Activated naive CD8-positive, alpha-beta T cell treated with anti-CD3 and anti-CD28 coated beads for 36 hours (primary cell): ENCODE measurements around the gene MARK2. TPM values are rescaled to one million over a fixed set of nuclear protein-coding genes. Genes with fewer than 3 reads are reported as not detected.

Source experiments
- DNase-seq: peaks from one replicate; pipeline ENCODE4 v3.0.0; 2021
- H3K27ac Mint-ChIP-seq: one replicate; pipeline ENCODE4 v1.8.0; 2022; ENCODE audit warnings: mild to moderate bottlenecking, moderate library complexity, mixed read lengths
- H3K27me3 Mint-ChIP-seq: one replicate; pipeline ENCODE4 v1.8.0; 2022; ENCODE audit warnings: mild to moderate bottlenecking, mixed read lengths
- H3K36me3 Mint-ChIP-seq: one replicate; pipeline ENCODE4 v1.8.0; 2021; ENCODE audit warnings: mild to moderate bottlenecking, mixed read lengths
- H3K4me1 Mint-ChIP-seq: one replicate; pipeline ENCODE4 v1.8.0; 2021; ENCODE audit warnings: mixed read lengths
- H3K4me3 Mint-ChIP-seq: one replicate; pipeline ENCODE4 v1.8.0; 2022; ENCODE audit warnings: mild to moderate bottlenecking, moderate library complexity, mixed read lengths
- H3K9me3 Mint-ChIP-seq: one replicate; pipeline ENCODE4 v1.8.0; 2022; ENCODE audit warnings: mixed read lengths
- total RNA-seq, 2 experiments: library from RNA; stranded (reverse); gene quantifications; one replicate each; pipeline ENCODE4 v1.2.3, GENCODE V29; 2021

MARK2 gene
- total RNA-seq, 2 experiments from 2014 or later: 27.7 to 29.0 TPM

DNA sequence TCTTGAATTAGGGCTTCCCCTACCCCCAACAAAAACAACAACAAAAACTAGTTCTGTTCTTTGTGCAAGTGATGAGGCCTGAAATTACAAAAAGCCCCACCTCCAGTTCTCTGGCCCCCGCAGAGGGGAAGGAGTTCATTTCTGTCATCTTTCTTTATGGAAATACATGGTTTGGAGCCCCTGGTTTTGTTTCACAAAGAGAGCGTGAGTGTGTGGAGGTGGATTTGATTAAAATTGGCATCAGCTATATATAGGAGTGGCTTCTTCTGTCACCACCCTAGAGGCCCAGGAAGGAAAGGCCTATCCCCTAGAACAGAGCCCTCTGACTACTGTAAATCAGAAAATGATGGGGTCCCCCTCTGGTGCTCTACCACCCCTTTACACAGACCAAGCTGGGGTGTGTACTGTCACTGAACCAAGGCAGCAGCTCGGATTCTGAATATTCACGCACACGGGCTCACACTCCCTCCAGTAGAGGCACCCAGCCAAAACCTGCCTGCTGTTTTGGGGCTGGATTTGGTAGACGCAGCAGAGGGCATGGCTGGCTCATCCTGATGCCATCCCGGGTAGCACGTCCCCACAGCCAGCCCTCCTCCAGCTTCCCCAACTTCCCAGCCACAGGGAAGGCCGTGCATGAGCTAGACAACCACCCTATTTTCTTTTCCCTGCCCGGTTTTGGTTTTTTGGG lies 58.7 kb downstream of the MARK2 start:
- H3K27ac Mint-ChIP-seq: no peak overlapping the region
- H3K4me1 Mint-ChIP-seq: peaks cover 7% of the 10 kb centered on the region
- no peak overlapping the region for H3K4me3 Mint-ChIP-seq
- no peaks in the 10 kb centered on the region for H3K27me3 Mint-ChIP-seq
- H3K36me3 Mint-ChIP-seq: peaks cover 34% of the 10 kb centered on the region
- no peaks in the 10 kb centered on the region for H3K9me3 Mint-ChIP-seq
- DNase-seq: no peak

GRCh38 chr11:63901660-63902059 lies 62.8 kb downstream of the MARK2 start:
- H3K36me3 Mint-ChIP-seq: peaks cover 26% of the 10 kb centered on the region
- no peaks in the 10 kb centered on the region for H3K27me3 Mint-ChIP-seq
- H3K27ac Mint-ChIP-seq: no peak overlapping the region
- H3K4me3 Mint-ChIP-seq: no peak overlapping the region
- no peaks in the 10 kb centered on the region for H3K9me3 Mint-ChIP-seq
- no peaks in the 10 kb centered on the region for H3K4me1 Mint-ChIP-seq
- no peak for DNase-seq

DNA sequence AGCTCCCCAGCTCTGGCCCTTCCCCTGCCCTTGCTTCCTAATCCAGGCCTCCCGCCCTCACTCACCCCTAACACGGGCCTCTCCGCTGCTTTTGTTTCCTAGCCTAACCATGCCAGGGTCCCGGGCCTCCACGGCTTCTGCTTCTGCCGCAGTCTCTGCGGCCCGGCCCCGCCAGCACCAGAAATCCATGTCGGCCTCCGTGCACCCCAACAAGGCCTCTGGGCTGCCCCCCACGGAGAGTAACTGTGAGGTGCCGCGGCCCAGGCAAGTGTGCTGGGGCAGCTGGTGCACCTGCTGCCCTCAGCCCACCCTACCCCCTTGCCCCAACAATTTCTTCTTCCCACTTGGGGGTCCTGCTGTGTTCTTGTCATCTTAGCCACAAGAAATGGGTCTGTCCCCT lies 65.0 kb downstream of the MARK2 start:
- H3K27me3 Mint-ChIP-seq: no peaks in the 10 kb centered on the region
- no peak overlapping the region for H3K27ac Mint-ChIP-seq
- peaks cover 20% of the 10 kb centered on the region for H3K36me3 Mint-ChIP-seq

GRCh38 chr11:63904743-63905142 lies 65.8 kb downstream of the MARK2 start:
- peaks cover 14% of the 10 kb centered on the region for H3K36me3 Mint-ChIP-seq
- H3K4me1 Mint-ChIP-seq: no peaks in the 10 kb centered on the region
- DNase-seq: no peak
- no peak overlapping the region for H3K4me3 Mint-ChIP-seq
- no peaks in the 10 kb centered on the region for H3K27me3 Mint-ChIP-seq
- no peak overlapping the region for H3K27ac Mint-ChIP-seq
- H3K9me3 Mint-ChIP-seq: no peaks in the 10 kb centered on the region

More for the DNA sequence above, 65.0 kb downstream of the MARK2 start:
- no peaks in the 10 kb centered on the region for H3K9me3 Mint-ChIP-seq
- H3K4me3 Mint-ChIP-seq: no peak overlapping the region
- H3K4me1 Mint-ChIP-seq: no peaks in the 10 kb centered on the region
- DNase-seq: no peak

DNA sequence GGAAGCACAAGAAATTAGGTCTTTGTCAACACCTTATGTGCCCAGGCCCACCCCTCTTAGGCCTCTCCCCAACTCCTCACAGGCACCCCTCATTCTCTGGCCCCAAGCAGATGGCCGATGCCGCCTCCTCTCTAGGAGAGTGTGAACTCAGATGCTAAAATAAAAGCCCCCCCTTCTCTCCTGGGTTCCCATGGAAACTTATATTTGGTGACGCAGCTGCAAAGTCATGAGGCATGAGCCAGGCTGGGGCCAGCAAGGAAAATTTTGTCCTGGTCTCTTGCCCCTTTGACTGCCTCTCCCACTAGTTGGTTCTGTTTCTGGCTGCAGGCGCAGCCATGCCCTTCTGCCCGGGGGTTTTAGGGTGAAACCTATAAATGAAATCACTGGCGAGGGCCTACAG lies 66.3 kb downstream of the MARK2 start:
- no peak overlapping the region for H3K4me3 Mint-ChIP-seq
- no peaks in the 10 kb centered on the region for H3K27me3 Mint-ChIP-seq
- peaks cover 14% of the 10 kb centered on the region for H3K36me3 Mint-ChIP-seq
- no peak for DNase-seq
- no peaks in the 10 kb centered on the region for H3K4me1 Mint-ChIP-seq
- no peaks in the 10 kb centered on the region for H3K9me3 Mint-ChIP-seq
- H3K27ac Mint-ChIP-seq: no peak overlapping the region

DNA sequence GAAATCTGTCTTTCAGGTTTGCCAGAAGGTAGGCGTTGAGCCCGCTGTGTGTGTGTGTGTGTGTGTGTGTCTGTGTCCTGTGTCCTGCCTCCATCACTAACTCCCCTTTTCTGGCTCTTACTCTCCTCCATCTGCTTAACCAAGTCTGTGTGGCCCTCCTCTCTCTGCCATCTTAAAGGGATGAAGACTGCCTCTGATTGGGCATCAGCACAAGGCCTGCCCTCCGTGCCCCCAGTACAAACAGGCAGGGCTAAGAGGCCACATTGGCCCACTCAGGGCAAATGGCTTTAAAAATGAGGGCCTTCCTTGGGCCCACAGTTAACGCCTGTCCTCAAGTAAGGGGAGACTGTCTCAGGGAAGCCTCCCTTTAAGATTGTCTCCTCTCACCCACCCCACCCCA lies 67.2 kb downstream of the MARK2 start:
- no peaks in the 10 kb centered on the region for H3K27me3 Mint-ChIP-seq
- no peak overlapping the region for H3K4me3 Mint-ChIP-seq
- no peak overlapping the region for H3K27ac Mint-ChIP-seq
- no peak for DNase-seq
- H3K4me1 Mint-ChIP-seq: no peaks in the 10 kb centered on the region
- H3K9me3 Mint-ChIP-seq: no peaks in the 10 kb centered on the region
- peaks cover 15% of the 10 kb centered on the region for H3K36me3 Mint-ChIP-seq

DNA sequence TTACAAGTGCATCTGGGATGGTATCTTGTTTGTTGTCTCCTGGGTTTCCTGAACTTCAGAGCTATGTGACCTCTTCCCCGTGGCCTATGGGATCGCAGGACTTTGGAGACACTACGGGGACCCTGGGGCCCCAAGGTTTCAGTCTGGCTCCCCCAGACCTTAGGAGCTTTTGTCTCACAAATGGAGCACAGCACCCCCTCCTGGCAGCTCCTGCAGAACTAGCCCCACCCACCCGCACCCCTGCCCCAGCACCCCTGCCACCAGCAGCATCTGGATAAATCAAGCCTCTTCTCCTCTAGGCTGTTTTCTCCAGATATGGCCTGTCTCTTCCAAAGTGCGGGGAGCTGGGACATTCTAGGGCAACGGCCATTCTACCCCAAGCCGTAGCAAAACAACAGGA lies 67.7 kb downstream of the MARK2 start:
- Mint-ChIP-seq H3K4me1 (no peaks in the 10 kb centered on the region), H3K27me3 (no peaks in the 10 kb centered on the region), H3K36me3 (peaks cover 12% of the 10 kb centered on the region), H3K9me3 (no peaks in the 10 kb centered on the region), H3K4me3 (no peak overlapping the region), H3K27ac (peak overlapping the region; percentile 21)
- peak; percentile 48 for DNase-seq

DNA sequence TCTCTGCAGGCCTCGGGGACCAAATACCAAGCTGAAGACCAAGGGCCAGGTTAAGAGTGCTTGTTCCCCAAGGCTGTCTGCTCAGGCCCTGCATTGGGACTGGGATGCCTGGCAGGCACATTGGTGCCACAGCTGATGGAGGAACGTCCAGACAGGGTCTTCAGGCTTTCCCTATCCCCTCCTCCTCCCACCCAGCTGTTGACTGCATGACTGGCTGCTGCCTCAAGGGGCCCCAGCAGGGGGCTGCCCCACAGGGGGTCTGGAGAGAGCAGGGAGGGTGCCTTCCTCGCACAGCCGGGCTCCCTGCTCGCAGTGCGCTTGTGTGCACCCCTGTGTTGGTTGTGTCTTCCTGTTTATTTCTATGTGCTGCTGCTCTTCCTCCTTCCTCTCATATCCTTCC lies 68.2 kb downstream of the MARK2 start:
- Mint-ChIP-seq H3K36me3 (peaks cover 8% of the 10 kb centered on the region), H3K27me3 (no peaks in the 10 kb centered on the region), H3K4me3 (no peak overlapping the region), H3K9me3 (no peaks in the 10 kb centered on the region), H3K27ac (no peak overlapping the region), H3K4me1 (no peaks in the 10 kb centered on the region)
- DNase-seq: no peak

DNA sequence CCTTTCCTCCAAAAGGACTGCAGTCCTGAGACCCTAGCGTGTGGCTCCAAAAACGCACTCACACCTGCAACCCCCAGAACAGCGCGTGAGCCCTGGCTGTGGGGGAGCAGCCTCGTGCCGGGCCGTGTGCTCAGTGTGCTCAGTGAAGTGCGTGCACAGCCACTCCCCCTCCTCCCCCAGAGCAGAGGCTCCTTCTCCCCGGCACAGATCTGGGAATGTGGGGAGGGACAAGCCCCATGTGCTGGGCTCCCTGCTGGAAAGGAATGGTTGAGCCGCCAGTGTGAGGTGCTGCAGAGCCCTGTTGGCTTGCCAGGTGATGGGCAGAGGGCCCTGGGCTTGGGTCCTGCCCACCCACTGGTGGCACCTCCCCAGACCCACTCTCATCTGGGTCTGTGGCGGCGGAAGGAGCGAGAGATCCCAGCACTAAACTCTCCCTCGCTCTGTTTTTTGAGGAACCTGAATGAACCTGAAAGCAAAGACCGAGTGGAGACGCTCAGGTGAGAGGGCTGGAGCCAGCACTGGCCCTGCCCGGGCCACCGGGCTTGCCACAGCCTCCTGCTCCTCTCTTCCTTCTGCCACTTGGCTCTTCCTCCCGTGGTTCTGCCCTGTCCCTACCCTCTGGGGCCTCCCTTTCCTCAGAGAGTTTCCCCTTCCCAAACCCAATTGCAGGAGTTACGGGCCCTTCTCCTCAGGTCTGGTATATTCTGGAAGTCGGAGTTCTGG lies 69.1 kb downstream of the MARK2 start:
- no peaks in the 10 kb centered on the region for H3K27me3 Mint-ChIP-seq
- no peaks in the 10 kb centered on the region for H3K4me1 Mint-ChIP-seq
- H3K27ac Mint-ChIP-seq: no peak overlapping the region
- H3K36me3 Mint-ChIP-seq: peaks cover 8% of the 10 kb centered on the region
- H3K9me3 Mint-ChIP-seq: no peaks in the 10 kb centered on the region
- no peak overlapping the region for H3K4me3 Mint-ChIP-seq
- DNase-seq: no peak

GRCh38 chr11:63908631-63909401 lies 69.9 kb downstream of the MARK2 start:
- H3K9me3 Mint-ChIP-seq: no peaks in the 10 kb centered on the region
- no peaks in the 10 kb centered on the region for H3K27me3 Mint-ChIP-seq
- H3K4me1 Mint-ChIP-seq: no peaks in the 10 kb centered on the region
- H3K27ac Mint-ChIP-seq: no peak overlapping the region
- peaks cover 8% of the 10 kb centered on the region for H3K36me3 Mint-ChIP-seq
- no peak overlapping the region for H3K4me3 Mint-ChIP-seq
- DNase-seq: no peak

GRCh38 chr11:63909591-63910506 lies 70.9 kb downstream of the MARK2 start:
- DNase-seq: no peak
- H3K36me3 Mint-ChIP-seq: peaks cover 8% of the 10 kb centered on the region
- H3K9me3 Mint-ChIP-seq: no peaks in the 10 kb centered on the region
- no peak overlapping the region for H3K27ac Mint-ChIP-seq
- H3K4me3 Mint-ChIP-seq: no peak overlapping the region
- H3K4me1 Mint-ChIP-seq: no peaks in the 10 kb centered on the region
- no peaks in the 10 kb centered on the region for H3K27me3 Mint-ChIP-seq

DNA sequence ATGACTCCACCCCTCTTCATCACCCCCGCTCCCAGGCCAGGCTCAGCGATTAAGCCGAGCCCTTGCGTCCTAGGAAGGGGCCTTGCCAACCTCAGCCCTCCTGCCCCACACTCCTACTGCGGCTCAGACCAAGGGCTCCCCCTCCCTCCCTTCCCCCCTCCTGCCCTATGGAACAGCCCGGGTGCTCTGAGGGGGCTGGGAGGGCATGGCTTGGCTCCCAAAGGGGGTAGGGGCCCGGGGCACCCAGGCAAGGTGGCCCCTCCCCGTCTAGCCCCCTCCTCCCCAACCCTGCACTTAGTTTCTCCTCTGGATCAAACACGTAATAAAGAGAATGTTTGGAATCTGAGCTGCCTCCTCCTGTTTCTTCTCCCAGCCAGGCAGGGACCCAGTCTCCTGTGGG lies 71.8 kb downstream of the MARK2 start:
- Mint-ChIP-seq H3K4me3 (no peak overlapping the region), H3K9me3 (no peaks in the 10 kb centered on the region), H3K27me3 (no peaks in the 10 kb centered on the region), H3K36me3 (peaks cover 8% of the 10 kb centered on the region), H3K4me1 (no peaks in the 10 kb centered on the region), H3K27ac (no peak overlapping the region)
- DNase-seq: no peak

DNA sequence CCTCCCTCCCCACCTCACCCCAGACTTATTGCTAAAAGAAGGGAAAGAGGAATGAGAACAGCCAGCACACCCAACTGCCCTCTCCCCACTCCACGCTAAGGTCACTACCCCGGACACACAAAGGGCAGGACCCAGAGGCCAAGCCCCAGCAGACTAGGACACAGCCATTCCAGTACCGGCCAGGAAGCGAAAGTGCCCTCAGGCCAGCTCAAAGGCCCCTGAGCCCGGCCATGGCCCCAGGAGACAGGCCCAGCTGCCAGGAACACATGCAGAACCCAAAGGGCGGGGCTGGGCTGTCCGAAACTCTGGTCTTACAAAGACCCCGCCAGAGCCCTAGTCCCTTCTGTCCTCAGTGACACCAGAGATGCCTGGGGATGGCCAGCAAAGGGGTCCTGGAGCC lies 72.5 kb downstream of the MARK2 start:
- peaks cover 2% of the 10 kb centered on the region for H3K27me3 Mint-ChIP-seq
- no peaks in the 10 kb centered on the region for H3K9me3 Mint-ChIP-seq
- peaks cover 3% of the 10 kb centered on the region for H3K4me1 Mint-ChIP-seq
- H3K36me3 Mint-ChIP-seq: peaks cover 3% of the 10 kb centered on the region
- H3K4me3 Mint-ChIP-seq: no peak overlapping the region
- peak overlapping the region; percentile 38 for H3K27ac Mint-ChIP-seq
- DNase-seq: no peak

- peaks cover 3% of the 10 kb centered on the region for H3K27me3 Mint-ChIP-seq
- H3K4me1 Mint-ChIP-seq: peaks cover 3% of the 10 kb centered on the region
- H3K9me3 Mint-ChIP-seq: no peaks in the 10 kb centered on the region
- H3K36me3 Mint-ChIP-seq: peaks cover 2% of the 10 kb centered on the region
- H3K27ac Mint-ChIP-seq: no peak overlapping the region
- no peak for DNase-seq
- no peak overlapping the region for H3K4me3 Mint-ChIP-seq
These were observed 73.0 kb downstream of the MARK2 start for GRCh38 chr11:63911876-63912275.

GRCh38 chr11:63912678-63913077 lies 73.8 kb downstream of the MARK2 start:
- Mint-ChIP-seq H3K27me3 (peaks cover 3% of the 10 kb centered on the region), H3K4me3 (no peak overlapping the region), H3K4me1 (peaks cover 6% of the 10 kb centered on the region), H3K36me3 (peaks cover 2% of the 10 kb centered on the region), H3K9me3 (no peaks in the 10 kb centered on the region), H3K27ac (no peak overlapping the region)
- DNase-seq: no peak
